Endothelial cell of umbilical vein (primary cell): Measurements from ENCODE around the gene DLGAP4.

Source experiments
- EZH2 ChIP-seq: IDR thresholded peaks from 2 replicates; pipeline ENCODE4 v1.6.1; 2012; ENCODE audit warnings: borderline replicate concordance, low read depth, mild to moderate bottlenecking, moderate library complexity, low read length, inconsistent platforms; ENCODE audit not compliant: severe bottlenecking
- FOS ChIP-seq: IDR thresholded peaks from 2 replicates; pipeline ENCODE4 v1.6.1; 2011; ENCODE audit warnings: mild to moderate bottlenecking, low read length, moderate library complexity, borderline replicate concordance; ENCODE audit not compliant: insufficient read depth
- MYC ChIP-seq: IDR thresholded peaks from one replicate; pipeline ENCODE4 v1.6.1; 2011; ENCODE audit warnings: mild to moderate bottlenecking, low read depth, low read length
- POLR2A ChIP-seq: IDR thresholded peaks from 2 replicates; pipeline ENCODE4 v1.6.1; 2012; ENCODE audit warnings: low read depth, mild to moderate bottlenecking, control low read depth, low read length
- TF ChIP-seq, protein P1 (sequence below), 2 donors: IDR thresholded peaks; 1 replicate in 1 of 2; 2 replicates in 1 of 2; pipeline ENCODE4 v1.5.1; 2011; ENCODE audit warnings: low read length in 2 of 2, mild to moderate bottlenecking in 2 of 2, moderate library complexity in 2 of 2, control low read depth in 1 of 2, inconsistent platforms in 1 of 2, low read depth in 1 of 2; ENCODE audit not compliant: insufficient read depth in 1 of 2; ENCODE audit errors: extremely low read depth in 1 of 2
- TF ChIP-seq, protein P2 (sequence below): IDR thresholded peaks from 2 replicates; pipeline ENCODE4 v1.6.1; 2011; ENCODE audit not compliant: insufficient read depth, insufficient read length

DNA sequence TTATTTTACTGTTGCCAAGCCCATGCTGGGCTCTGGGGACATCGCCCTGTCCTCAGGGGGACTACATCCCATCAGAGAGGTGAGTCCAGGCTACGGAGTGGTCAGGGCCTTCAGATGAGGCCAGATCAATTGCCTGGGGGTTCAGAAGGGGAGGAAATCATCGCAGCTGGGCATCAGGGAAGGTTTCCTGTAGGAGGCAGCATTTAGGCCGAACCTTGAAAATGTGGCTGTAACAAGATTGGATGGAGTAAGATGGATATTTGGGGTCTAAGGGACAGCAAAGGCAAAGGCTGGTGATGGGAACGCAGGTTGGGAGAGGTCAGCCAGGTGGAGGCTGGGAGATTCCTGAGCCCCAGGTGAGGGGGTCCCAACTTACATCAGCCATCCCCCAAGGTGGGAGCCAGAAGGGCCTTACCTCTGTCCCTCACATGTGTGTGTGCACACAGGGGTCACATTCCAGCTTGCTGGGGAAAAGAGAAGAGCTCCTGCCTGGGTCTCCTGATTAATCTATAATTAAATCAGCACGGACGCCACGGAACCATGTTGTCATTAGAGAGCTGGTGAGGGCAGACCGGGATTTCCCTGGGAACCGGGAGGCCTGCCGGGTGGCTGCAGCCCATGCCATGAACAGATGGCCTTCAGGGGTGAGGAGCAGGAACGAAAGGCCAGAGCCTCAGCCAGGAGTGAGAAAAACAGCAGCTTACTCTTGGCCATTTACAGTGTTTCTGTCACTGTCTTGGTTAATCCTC lies 30.5 kb upstream of the DLGAP4 start:
- TF ChIP-seq, protein P1, sequence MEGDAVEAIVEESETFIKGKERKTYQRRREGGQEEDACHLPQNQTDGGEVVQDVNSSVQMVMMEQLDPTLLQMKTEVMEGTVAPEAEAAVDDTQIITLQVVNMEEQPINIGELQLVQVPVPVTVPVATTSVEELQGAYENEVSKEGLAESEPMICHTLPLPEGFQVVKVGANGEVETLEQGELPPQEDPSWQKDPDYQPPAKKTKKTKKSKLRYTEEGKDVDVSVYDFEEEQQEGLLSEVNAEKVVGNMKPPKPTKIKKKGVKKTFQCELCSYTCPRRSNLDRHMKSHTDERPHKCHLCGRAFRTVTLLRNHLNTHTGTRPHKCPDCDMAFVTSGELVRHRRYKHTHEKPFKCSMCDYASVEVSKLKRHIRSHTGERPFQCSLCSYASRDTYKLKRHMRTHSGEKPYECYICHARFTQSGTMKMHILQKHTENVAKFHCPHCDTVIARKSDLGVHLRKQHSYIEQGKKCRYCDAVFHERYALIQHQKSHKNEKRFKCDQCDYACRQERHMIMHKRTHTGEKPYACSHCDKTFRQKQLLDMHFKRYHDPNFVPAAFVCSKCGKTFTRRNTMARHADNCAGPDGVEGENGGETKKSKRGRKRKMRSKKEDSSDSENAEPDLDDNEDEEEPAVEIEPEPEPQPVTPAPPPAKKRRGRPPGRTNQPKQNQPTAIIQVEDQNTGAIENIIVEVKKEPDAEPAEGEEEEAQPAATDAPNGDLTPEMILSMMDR (IDR thresholded peaks at IDR 0.05; ENCODE audit: extremely low read depth in 1 of 2, insufficient read depth in 1 of 2, low read depth in 1 of 2, low read length in 2 of 2) = no peak
- TF ChIP-seq FOS = no peak
- no peak for TF ChIP-seq POLR2A
- TF ChIP-seq EZH2 = no peak
- TF ChIP-seq MYC = no peak
- TF ChIP-seq, protein P2, sequence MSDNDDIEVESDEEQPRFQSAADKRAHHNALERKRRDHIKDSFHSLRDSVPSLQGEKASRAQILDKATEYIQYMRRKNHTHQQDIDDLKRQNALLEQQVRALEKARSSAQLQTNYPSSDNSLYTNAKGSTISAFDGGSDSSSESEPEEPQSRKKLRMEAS = no peak
